HG02798 (cell line): ENCODE results near the gene PGC.

Experiments used
- ATAC-seq: cut with Tn5 transposase; IDR thresholded peaks from one replicate; pipeline ENCODE4 v1.9.1; 2021; ENCODE audit warnings: mild to moderate bottlenecking; ENCODE audit not compliant: unreplicated experiment, poor library complexity

Gene PGC

GRCh38 chr6:41687501-41688175, 59.6 kb downstream of the PGC start:
- ATAC-seq: no peak
